GM12878 (cell line): ENCODE measurements around the gene GBP4. TPM values are rescaled to one million over a fixed set of nuclear protein-coding genes. Genes with fewer than 3 reads are reported as not detected.

ENCODE experiments used
- ATAC-seq: fragments of 200-7000 bp; cut with Tn5 transposase; 3 replicates; pipeline ENCODE4 v1.9.1; 2020; ENCODE audit warnings: mild to moderate bottlenecking, moderate library complexity
- BruUV-seq: library from RNA; stranded (reverse); fragments of 400-500 nt; replicated peaks from 2 replicates; lab custom pipeline; 2021; lab: Mats Ljungman, UMichigan
- CTCF ChIA-PET: fragments of 300-600 bp; sonication (Branson Sonifier 250); formaldehyde crosslinking; extraction: SDS; loops from one replicate; lab custom pipeline; 2021; ENCODE audit warnings: inconsistent platforms; lab: Yijun Ruan, JAX
- POLR2A ChIA-PET: fragments of 350-600 bp; formaldehyde crosslinking; extraction: SDS; loops from one replicate; lab custom pipeline; 2021; ENCODE audit warnings: inconsistent platforms; lab: Charles Lee
- RAD21 ChIA-PET: fragments of 300-600 bp; sonication (Branson Sonifier 250); formaldehyde crosslinking; loops from one replicate; lab custom pipeline; 2023; ENCODE audit warnings: antibody characterized with exemption; ENCODE audit not compliant: unreplicated experiment; lab: Charles Lee
- SMC1A ChIA-PET: fragments of 300-600 bp; sonication (Branson Sonifier 250); formaldehyde crosslinking; loops from one replicate; lab custom pipeline; 2023; ENCODE audit not compliant: unreplicated experiment, uncharacterized antibody; lab: Charles Lee
- DNase-seq: peaks from one replicate; pipeline ENCODE4 v3.0.0-alpha.2; 2011; ENCODE audit warnings: low read depth, low spot score
- FAIRE-seq: peaks from 3 replicates; lab custom pipeline; 2011; peaks lifted over from hg19 to GRCh38; lab: Jason Lieb, UNC
- H2AFZ ChIP-seq: 2 replicates; pipeline ENCODE4 v1.6.0; 2011; ENCODE audit warnings: low read depth, low read length, control low read depth; ENCODE audit not compliant: control insufficient read depth
- H3K27ac ChIP-seq: 2 replicates; pipeline ENCODE4 v1.5.1; 2011; ENCODE audit warnings: control low read depth; ENCODE audit not compliant: control insufficient read depth, insufficient read depth
- H3K27me3 ChIP-seq, 2 experiments: replicated peaks in 1 of 2; 2 replicates each; pipeline versions ENCODE4 v1.6.0 to v1.6.1; 2011; ENCODE audit warnings: low read length in 1 of 2; ENCODE audit not compliant: control insufficient read depth in 2 of 2, insufficient read depth in 2 of 2
- H3K36me3 ChIP-seq, 2 experiments: 2 replicates each; pipeline ENCODE4 v1.5.1; 2011; ENCODE audit warnings: low read length in 1 of 2; ENCODE audit not compliant: control insufficient read depth in 2 of 2, insufficient read depth in 2 of 2
- H3K4me1 ChIP-seq: 2 replicates; pipeline ENCODE4 v1.6.1; 2011; ENCODE audit warnings: mild to moderate bottlenecking, low read length, moderate library complexity, mixed read lengths; ENCODE audit not compliant: control insufficient read depth, insufficient read depth
- H3K4me2 ChIP-seq: 2 replicates; pipeline ENCODE4 v1.6.0; 2011; ENCODE audit warnings: control low read depth; ENCODE audit not compliant: control insufficient read depth, insufficient read depth
- H3K4me3 ChIP-seq: fragments of 200-600 bp; sonication (generic); 2 replicates; pipeline ENCODE4 v1.5.1; 2016
- H3K79me2 ChIP-seq: 2 replicates; pipeline ENCODE4 v1.6.0; 2011; ENCODE audit warnings: low read length; ENCODE audit not compliant: control insufficient read depth, insufficient read depth
- H3K9ac ChIP-seq: 2 replicates; pipeline ENCODE4 v1.8.0; 2011; ENCODE audit warnings: low read length, control low read depth, mixed read lengths; ENCODE audit not compliant: control insufficient read depth, insufficient read depth
- H3K9me3 ChIP-seq: replicated peaks from 3 replicates; pipeline ENCODE4 v1.5.1; 2011; ENCODE audit warnings: mild to moderate bottlenecking, low read length; ENCODE audit not compliant: control insufficient read depth, insufficient read depth
- H4K20me1 ChIP-seq: 2 replicates; pipeline ENCODE4 v1.6.0; 2011; ENCODE audit not compliant: control insufficient read depth, insufficient read depth
- FOS ChIP-seq: IDR thresholded peaks from 3 replicates; pipeline ENCODE4 v1.6.1; 2011; ENCODE audit warnings: borderline replicate concordance; ENCODE audit not compliant: insufficient read length; ENCODE audit errors: extremely low read depth
- HCFC1 ChIP-seq: fragments of 150-350 bp; IDR thresholded peaks from 2 replicates; pipeline ENCODE4 v1.6.1; 2014; ENCODE audit warnings: low read length
- IKZF2 ChIP-seq, 2 experiments: fragments of 450-650 bp; IDR thresholded peaks; 2 replicates each; pipeline ENCODE4 v1.6.1; 2017; ENCODE audit warnings: mild to moderate bottlenecking in 2 of 2, moderate library complexity in 2 of 2
- KLF5 ChIP-seq: fragments of 450-650 bp; IDR thresholded peaks from 2 replicates; pipeline ENCODE4 v1.6.1; 2014; ENCODE audit warnings: mild to moderate bottlenecking; ENCODE audit not compliant: partially characterized antibody
- MTA2 ChIP-seq: fragments of 450-650 bp; IDR thresholded peaks from 2 replicates; pipeline ENCODE4 v1.6.1; 2016; ENCODE audit warnings: low read depth, mild to moderate bottlenecking, moderate library complexity
- NR2F1 ChIP-seq: fragments of 450-650 bp; conservative IDR thresholded peaks from 2 replicates; pipeline ENCODE4 v1.6.1; 2017; ENCODE audit warnings: mild to moderate bottlenecking
- RELA ChIP-seq: fragments of 450-650 bp; IDR thresholded peaks from 2 replicates; pipeline ENCODE4 v1.8.0; 2014; ENCODE audit warnings: borderline replicate concordance; ENCODE audit not compliant: partially characterized antibody
- SMARCA5 ChIP-seq: fragments of 450-650 bp; IDR thresholded peaks from 2 replicates; pipeline ENCODE4 v1.6.1; 2017; ENCODE audit warnings: mild to moderate bottlenecking
- STAT1 ChIP-seq: fragments of 450-650 bp; conservative IDR thresholded peaks from 2 replicates; pipeline ENCODE4 v1.6.1; 2014; ENCODE audit warnings: antibody characterized with exemption, mild to moderate bottlenecking
- WGBS: methylation state at CpG from one replicate; pipeline ENCODE4 v1.1.6; 2016; ENCODE audit warnings: low lambda C conversion rate; ENCODE audit not compliant: insufficient replicate concordance, insufficient coverage; ENCODE audit errors: missing lambda C conversion rate; 5-methylcytosine and 5-hydroxymethylcytosine counted together
- in situ Hi-C: fragments of 300-500 bp; cut with MboI; formaldehyde crosslinking; loops from 9 replicates; pipeline ENCODE4 v1.14.3; 2018; ENCODE audit warnings: mixed read lengths
- intact Hi-C: fragments of 100-400 bp; cut with micrococcal nuclease; formaldehyde crosslinking; loops from one replicate; pipeline ENCODE4 v1.14.2; 2022; ENCODE audit not compliant: unreplicated experiment
- polyA plus RNA-seq, 11 experiments: library from polyadenylated mRNA; depleted of rRNA in 4 of 11; unstranded in 6 of 11; stranded (reverse) in 5 of 11; fragments of >200 nt; fragmentation: Nextera tagmentation in 4 of 11; fragmentation: Illumina TruSeq in 1 of 11; extraction: Ambion mirVana in 4 of 11; extraction: Trizol in 1 of 11; gene quantifications; 1 replicate in 1 of 11; 2 replicates in 10 of 11; pipeline versions ENCODE4 v1.2.1 to v1.2.3, GENCODE V29; 2011 to 2016; ENCODE audit warnings: inconsistent platforms in 2 of 11, missing spikeins in 2 of 11, low read depth in 1 of 11
- total RNA-seq, 4 experiments: library from RNA; depleted of rRNA in 3 of 4; stranded (reverse); fragments of >200 nt in 3 of 4; fragmentation: Illumina TruSeq in 1 of 4; extraction: Trizol in 1 of 4; gene quantifications; 2 replicates each; pipeline versions ENCODE4 v1.2.1 to v1.2.3, GENCODE V29; 2013 to 2021
- TF ChIP-seq, protein P1 (sequence below): IDR thresholded peaks from 2 replicates; pipeline ENCODE4 v1.6.1; 2011; ENCODE audit warnings: borderline replicate concordance, low read depth, mild to moderate bottlenecking, moderate library complexity, mixed read lengths, low read length; ENCODE audit not compliant: insufficient read depth; ENCODE audit errors: extremely low read length
- TF ChIP-seq, protein P2 (sequence below): fragments of 450-650 bp; IDR thresholded peaks from 2 replicates; pipeline ENCODE4 v1.6.1; 2017; ENCODE audit warnings: mild to moderate bottlenecking

The GBP4 gene
- total and polyA plus RNA-seq, 10 of the 15 experiments (the other 5 are each of a cell fraction or from before 2014, with no cell fraction given), result 2.4 to 41.9 (median 3.5) TPM

DNA sequence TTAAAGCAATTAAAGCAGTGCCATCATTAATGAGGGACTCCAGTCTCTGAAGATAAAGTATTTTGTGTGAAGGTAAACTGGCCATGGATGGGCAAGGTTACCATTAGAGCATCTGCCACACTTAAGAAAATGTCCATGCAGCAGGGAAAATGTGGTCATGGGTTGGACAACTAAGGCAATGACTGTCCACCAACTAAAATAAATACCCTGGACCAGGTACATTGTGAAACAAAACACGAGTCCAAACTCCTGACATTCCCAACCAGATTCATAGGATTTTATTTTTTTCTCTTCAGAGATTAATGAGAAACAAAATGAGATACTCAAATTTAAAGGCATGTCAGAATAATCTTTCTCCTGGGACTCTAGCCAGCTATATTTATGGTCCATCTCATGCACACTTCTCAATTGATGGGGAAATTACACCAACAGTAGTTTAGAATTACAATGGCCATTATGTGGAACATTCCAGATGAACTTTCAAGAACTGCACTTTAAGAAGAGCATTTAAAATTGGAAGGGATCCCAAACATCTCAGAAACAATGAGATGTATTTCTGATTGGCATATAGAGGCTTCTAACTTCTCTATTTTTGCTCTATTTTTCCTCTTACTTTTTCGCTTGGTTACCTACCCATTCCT lies 31.0 kb downstream of the GBP4 start:
- DNase-seq (no peak), FAIRE-seq (no peak), ATAC-seq (no peak)
- SMC1A ChIA-PET, result no interaction called here
- in situ Hi-C loops (no loop called here), intact Hi-C loops (no loop called here)
- no TSS peak for BruUV-seq
- Histone ChIP-seq H3K4me1 (no peaks in the 10 kb centered on the region), H3K27ac (no peak overlapping the region), H3K9me3 (no peaks in the 10 kb centered on the region), H2AFZ (no peak overlapping the region), H3K27me3 (no peaks in the 10 kb centered on the region), H3K79me2 (no peaks in the 10 kb centered on the region), H3K36me3 (no peaks in the 10 kb centered on the region), H3K4me3 (no peak overlapping the region), H4K20me1 (no peaks in the 10 kb centered on the region), H3K9ac (no peak overlapping the region), H3K4me2 (no peak overlapping the region)
- CTCF ChIA-PET, result no interaction called here
- POLR2A ChIA-PET, result no interaction called here
- RAD21 ChIA-PET, result no interaction called here
- 32% methylated on average over 2 of the region's 2 CpGs for WGBS
- TF ChIP-seq KLF5 (no peak), RELA (no peak), MTA2 (no peak), HCFC1 (no peak), NR2F1 (no peak), SMARCA5 (no peak), IKZF2 (IDR thresholded peaks at IDR 0.05) (no peak), STAT1 (no peak), FOS (no peak)
- TF ChIP-seq, protein P1, sequence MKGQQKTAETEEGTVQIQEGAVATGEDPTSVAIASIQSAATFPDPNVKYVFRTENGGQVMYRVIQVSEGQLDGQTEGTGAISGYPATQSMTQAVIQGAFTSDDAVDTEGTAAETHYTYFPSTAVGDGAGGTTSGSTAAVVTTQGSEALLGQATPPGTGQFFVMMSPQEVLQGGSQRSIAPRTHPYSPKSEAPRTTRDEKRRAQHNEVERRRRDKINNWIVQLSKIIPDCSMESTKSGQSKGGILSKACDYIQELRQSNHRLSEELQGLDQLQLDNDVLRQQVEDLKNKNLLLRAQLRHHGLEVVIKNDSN, result no peak
- TF ChIP-seq, protein P2, sequence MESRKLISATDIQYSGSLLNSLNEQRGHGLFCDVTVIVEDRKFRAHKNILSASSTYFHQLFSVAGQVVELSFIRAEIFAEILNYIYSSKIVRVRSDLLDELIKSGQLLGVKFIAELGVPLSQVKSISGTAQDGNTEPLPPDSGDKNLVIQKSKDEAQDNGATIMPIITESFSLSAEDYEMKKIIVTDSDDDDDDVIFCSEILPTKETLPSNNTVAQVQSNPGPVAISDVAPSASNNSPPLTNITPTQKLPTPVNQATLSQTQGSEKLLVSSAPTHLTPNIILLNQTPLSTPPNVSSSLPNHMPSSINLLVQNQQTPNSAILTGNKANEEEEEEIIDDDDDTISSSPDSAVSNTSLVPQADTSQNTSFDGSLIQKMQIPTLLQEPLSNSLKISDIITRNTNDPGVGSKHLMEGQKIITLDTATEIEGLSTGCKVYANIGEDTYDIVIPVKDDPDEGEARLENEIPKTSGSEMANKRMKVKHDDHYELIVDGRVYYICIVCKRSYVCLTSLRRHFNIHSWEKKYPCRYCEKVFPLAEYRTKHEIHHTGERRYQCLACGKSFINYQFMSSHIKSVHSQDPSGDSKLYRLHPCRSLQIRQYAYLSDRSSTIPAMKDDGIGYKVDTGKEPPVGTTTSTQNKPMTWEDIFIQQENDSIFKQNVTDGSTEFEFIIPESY, result no peak
